ENCODE data around the gene CCDC127. TPM values are rescaled to one million over a fixed set of nuclear protein-coding genes. Genes with fewer than 3 reads are reported as not detected.
A peak's percentile ranks its signal among the peaks of the same experiment; 100 is the strongest.
"Not testable (repeated sequence)": the region's sequence is repeated elsewhere in the genome, so short reads cannot be mapped to it uniquely, and the experiment has no call there.

Gene CCDC127
- total RNA-seq, 1 experiment from 2014 or later: 4.5 TPM

- DNase-seq (ENCODE audit: low read depth); in situ Hi-C loops (cut with HindIII; ENCODE audit: low pct_unique_long_range_greater_than_20kb, low sequenced_read_pairs): not testable (repeated sequence)
Measured at GRCh38 chr5:240550-240949, 22.6 kb upstream of the CCDC127 start.

- DNase-seq (ENCODE audit: low read depth); in situ Hi-C loops (cut with HindIII; ENCODE audit: low pct_unique_long_range_greater_than_20kb, low sequenced_read_pairs): not testable (repeated sequence)
Measured at GRCh38 chr5:237931-238330, 20.0 kb upstream of the CCDC127 start.

- in situ Hi-C loops (cut with HindIII; ENCODE audit: low pct_unique_long_range_greater_than_20kb, low sequenced_read_pairs); DNase-seq (ENCODE audit: low read depth): not testable (repeated sequence)
Measured at GRCh38 chr5:235527-235926, 17.6 kb upstream of the CCDC127 start.

GRCh38 chr5:234450-234849 lies 16.5 kb upstream of the CCDC127 start:
- in situ Hi-C loops (cut with HindIII; ENCODE audit: low pct_unique_long_range_greater_than_20kb, low sequenced_read_pairs): no loop called here
- no peak for DNase-seq (ENCODE audit: low read depth)

GRCh38 chr5:233426-233825 lies 15.5 kb upstream of the CCDC127 start:
- in situ Hi-C loops (cut with HindIII; ENCODE audit: low pct_unique_long_range_greater_than_20kb, low sequenced_read_pairs); DNase-seq (ENCODE audit: low read depth): not testable (repeated sequence)

- in situ Hi-C loops (cut with HindIII; ENCODE audit: low pct_unique_long_range_greater_than_20kb, low sequenced_read_pairs): no loop called here
- DNase-seq (ENCODE audit: low read depth): no peak
Measured at GRCh38 chr5:231661-232060, 13.7 kb upstream of the CCDC127 start.

- in situ Hi-C loops (cut with HindIII; ENCODE audit: low pct_unique_long_range_greater_than_20kb, low sequenced_read_pairs): no loop called here
- DNase-seq (ENCODE audit: low read depth): no peak
Measured at GRCh38 chr5:230711-231110, 12.8 kb upstream of the CCDC127 start.

- no peak for DNase-seq (ENCODE audit: low read depth)
- in situ Hi-C loops (cut with HindIII; ENCODE audit: low pct_unique_long_range_greater_than_20kb, low sequenced_read_pairs): no loop called here
Measured at GRCh38 chr5:228886-229285, 10.9 kb upstream of the CCDC127 start.

- in situ Hi-C loops (cut with HindIII; ENCODE audit: low pct_unique_long_range_greater_than_20kb, low sequenced_read_pairs); DNase-seq (ENCODE audit: low read depth): not testable (repeated sequence)
Measured at GRCh38 chr5:227375-227774, 9.4 kb upstream of the CCDC127 start.

- no peak for DNase-seq (ENCODE audit: low read depth)
- in situ Hi-C loops (cut with HindIII; ENCODE audit: low pct_unique_long_range_greater_than_20kb, low sequenced_read_pairs): no loop called here
Measured at GRCh38 chr5:225334-225733, 7.4 kb upstream of the CCDC127 start.

- in situ Hi-C loops (cut with HindIII; ENCODE audit: low pct_unique_long_range_greater_than_20kb, low sequenced_read_pairs): no loop called here
- DNase-seq (ENCODE audit: low read depth): no peak
Measured at GRCh38 chr5:223791-224190, 5.8 kb upstream of the CCDC127 start.

GRCh38 chr5:222951-223715 lies 5.2 kb upstream of the CCDC127 start:
- DNase-seq (ENCODE audit: low read depth); in situ Hi-C loops (cut with HindIII; ENCODE audit: low pct_unique_long_range_greater_than_20kb, low sequenced_read_pairs): not testable (repeated sequence)

GRCh38 chr5:219991-220390 lies 2.0 kb upstream of the CCDC127 start:
- DNase-seq (ENCODE audit: low read depth): no peak
- in situ Hi-C loops (cut with HindIII; ENCODE audit: low pct_unique_long_range_greater_than_20kb, low sequenced_read_pairs): no loop called here

- peak; percentile 7 for DNase-seq (ENCODE audit: low read depth)
- in situ Hi-C loops (cut with HindIII; ENCODE audit: low pct_unique_long_range_greater_than_20kb, low sequenced_read_pairs): no loop called here
Measured at GRCh38 chr5:219460-219863, 1.5 kb upstream of the CCDC127 start.

- peak; percentile 35 for DNase-seq (ENCODE audit: low read depth)
- in situ Hi-C loops (cut with HindIII; ENCODE audit: low pct_unique_long_range_greater_than_20kb, low sequenced_read_pairs): no loop called here
Measured at GRCh38 chr5:218457-219291, 721 bp upstream of the CCDC127 start.

GRCh38 chr5:216076-216475 lies 1.9 kb downstream of the CCDC127 start:
- in situ Hi-C loops (cut with HindIII; ENCODE audit: low pct_unique_long_range_greater_than_20kb, low sequenced_read_pairs); DNase-seq (ENCODE audit: low read depth): not testable (repeated sequence)

GRCh38 chr5:215256-215655 lies 2.7 kb downstream of the CCDC127 start:
- DNase-seq (ENCODE audit: low read depth): peak; percentile 45
- in situ Hi-C loops (cut with HindIII; ENCODE audit: low pct_unique_long_range_greater_than_20kb, low sequenced_read_pairs): not testable (repeated sequence)

- no peak for DNase-seq (ENCODE audit: low read depth)
- in situ Hi-C loops (cut with HindIII; ENCODE audit: low pct_unique_long_range_greater_than_20kb, low sequenced_read_pairs): no loop called here
Measured at GRCh38 chr5:213803-214395, 4.1 kb downstream of the CCDC127 start.

Data from Caki2 (cell line).